HFF-Myc (cell line): ENCODE data around the gene SMAD3.

ENCODE experiments used
- DNase-seq: peaks from one replicate; pipeline ENCODE4 v3.0.0-alpha.2; 2011; ENCODE audit warnings: low read depth; ENCODE audit errors: extremely low read depth
- H3K4me3 ChIP-seq: replicated peaks from 2 replicates; pipeline ENCODE4 v1.5.1; 2011; ENCODE audit warnings: low read depth, mild to moderate bottlenecking, control low read depth, low read length
- TF ChIP-seq, protein P1 (sequence below): IDR thresholded peaks from 2 replicates; pipeline ENCODE4 v1.5.1; 2012; ENCODE audit warnings: mild to moderate bottlenecking, low read depth, low read length, control low read depth; ENCODE audit errors: missing control alignments

The SMAD3 gene

DNA sequence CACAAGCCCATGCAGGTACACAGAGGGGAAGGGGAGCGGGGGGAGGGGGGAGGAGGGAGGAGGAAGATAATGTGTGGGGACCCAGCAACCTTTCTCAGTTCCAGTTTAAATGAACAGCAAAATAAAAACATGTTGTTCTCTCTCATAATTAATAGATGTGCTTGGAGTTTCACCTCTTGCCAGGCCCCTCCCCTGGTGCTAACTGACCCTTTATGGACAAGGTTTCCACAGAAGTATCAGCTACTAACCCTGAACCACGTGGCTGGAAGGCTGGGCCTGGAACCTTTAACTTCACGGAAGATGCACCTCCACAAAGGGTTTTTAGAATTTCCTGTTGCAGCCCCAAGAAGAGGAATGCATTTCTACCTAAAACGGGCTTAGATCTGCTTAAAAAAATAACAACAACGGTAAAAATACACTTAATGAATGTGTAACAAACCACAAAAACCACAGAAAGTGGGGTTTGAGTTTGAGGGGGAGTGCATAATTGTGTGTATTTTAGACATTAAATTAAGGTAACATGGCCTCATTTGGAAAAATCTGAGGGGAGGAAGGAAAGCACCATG, 14.8 kb upstream of the SMAD3 start:
- H3K4me3 ChIP-seq = no peak overlapping the region
- DNase-seq = no peak
- TF ChIP-seq, protein P1, sequence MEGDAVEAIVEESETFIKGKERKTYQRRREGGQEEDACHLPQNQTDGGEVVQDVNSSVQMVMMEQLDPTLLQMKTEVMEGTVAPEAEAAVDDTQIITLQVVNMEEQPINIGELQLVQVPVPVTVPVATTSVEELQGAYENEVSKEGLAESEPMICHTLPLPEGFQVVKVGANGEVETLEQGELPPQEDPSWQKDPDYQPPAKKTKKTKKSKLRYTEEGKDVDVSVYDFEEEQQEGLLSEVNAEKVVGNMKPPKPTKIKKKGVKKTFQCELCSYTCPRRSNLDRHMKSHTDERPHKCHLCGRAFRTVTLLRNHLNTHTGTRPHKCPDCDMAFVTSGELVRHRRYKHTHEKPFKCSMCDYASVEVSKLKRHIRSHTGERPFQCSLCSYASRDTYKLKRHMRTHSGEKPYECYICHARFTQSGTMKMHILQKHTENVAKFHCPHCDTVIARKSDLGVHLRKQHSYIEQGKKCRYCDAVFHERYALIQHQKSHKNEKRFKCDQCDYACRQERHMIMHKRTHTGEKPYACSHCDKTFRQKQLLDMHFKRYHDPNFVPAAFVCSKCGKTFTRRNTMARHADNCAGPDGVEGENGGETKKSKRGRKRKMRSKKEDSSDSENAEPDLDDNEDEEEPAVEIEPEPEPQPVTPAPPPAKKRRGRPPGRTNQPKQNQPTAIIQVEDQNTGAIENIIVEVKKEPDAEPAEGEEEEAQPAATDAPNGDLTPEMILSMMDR = no peak

DNA sequence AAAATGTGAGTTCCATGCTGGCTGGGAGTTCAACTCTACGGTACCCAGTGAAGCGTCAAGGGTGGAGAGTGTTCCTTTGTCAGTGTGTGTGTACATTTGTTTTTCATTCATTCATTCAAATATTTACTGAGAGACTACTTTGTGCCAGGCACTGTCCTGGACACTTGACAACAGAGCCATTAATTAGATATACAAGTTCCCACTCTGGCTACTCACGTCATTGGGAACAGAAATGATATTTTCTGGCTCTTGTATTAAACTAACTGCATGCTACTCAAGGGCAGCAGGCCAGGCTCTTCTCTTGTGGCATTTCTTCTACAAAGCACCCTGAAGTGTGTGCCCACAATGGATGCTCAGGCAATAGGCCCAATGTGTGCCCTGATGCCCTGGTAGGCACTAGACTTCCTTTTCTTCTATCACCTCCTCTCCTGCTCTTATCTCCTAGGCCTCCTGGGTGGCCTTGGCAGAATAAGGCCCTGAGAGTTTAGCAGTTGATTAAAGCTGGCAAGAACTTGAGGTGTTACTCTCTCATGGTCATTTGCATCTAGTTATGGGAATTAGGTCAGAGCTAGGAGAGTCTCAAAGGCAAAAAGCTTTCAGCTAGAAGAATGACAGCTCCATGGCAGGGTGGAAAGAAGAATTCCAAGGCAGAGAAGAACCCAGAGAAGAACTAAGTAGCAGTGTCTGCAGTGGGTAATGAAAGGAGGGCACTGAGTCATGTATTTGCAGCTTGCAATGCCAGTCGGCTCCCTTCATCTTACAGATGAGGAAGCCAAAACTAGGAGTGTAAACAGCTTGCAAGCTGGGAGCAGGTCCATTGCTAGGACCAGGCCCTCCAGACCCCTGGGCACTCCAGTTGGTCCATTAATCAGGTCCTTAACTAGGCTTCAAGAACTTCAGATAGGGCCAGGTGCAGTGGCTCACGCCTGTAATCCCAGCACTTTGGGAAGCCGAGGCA, 14.0 kb upstream of the SMAD3 start:
- TF ChIP-seq, protein P1 = no peak
- no peak for DNase-seq
- no peak overlapping the region for H3K4me3 ChIP-seq

DNA sequence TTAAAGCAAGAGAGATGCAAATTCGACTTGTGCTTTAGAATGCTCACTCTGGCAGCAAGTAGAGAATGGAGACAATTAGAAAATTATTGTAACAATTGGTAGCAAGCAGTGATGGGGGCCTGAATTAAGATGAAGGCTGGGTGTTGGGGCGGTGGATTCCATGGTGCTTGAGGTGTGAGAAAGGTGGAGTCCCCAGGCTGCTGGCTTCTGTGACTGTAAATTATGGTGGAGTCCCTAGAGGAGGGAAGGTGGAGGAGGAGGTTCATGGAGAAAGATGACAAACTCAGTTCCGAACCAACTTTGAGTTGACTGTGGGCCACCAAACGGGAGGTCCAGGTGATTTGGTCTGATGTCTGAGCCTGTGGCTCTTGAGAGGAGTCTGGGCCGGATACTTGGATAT, 10.7 kb upstream of the SMAD3 start:
- H3K4me3 ChIP-seq = no peak overlapping the region
- TF ChIP-seq, protein P1 = no peak
- no peak for DNase-seq

DNA sequence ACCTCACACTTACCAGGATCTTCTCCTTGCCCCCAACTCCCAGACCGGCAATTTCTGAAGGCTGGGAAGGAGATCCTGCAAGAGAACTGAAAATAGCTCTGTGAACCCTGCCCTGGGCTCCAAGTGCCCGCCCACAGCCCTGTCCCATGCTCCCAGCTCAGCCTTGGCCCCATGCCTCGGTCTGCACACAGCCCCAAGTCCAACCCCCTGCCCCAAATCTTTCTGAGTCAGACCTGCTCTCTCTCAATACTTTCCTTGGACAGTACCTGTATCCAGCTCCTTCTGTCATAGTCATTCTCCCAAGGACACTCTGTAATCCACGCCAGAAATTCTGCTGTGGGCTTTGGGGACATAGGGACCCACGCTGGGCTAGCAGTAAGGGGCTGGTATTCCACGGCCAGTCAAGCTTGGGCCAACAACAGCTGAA, 6.3 kb upstream of the SMAD3 start:
- no peak overlapping the region for H3K4me3 ChIP-seq
- DNase-seq = no peak
- TF ChIP-seq, protein P1 = no peak

DNA sequence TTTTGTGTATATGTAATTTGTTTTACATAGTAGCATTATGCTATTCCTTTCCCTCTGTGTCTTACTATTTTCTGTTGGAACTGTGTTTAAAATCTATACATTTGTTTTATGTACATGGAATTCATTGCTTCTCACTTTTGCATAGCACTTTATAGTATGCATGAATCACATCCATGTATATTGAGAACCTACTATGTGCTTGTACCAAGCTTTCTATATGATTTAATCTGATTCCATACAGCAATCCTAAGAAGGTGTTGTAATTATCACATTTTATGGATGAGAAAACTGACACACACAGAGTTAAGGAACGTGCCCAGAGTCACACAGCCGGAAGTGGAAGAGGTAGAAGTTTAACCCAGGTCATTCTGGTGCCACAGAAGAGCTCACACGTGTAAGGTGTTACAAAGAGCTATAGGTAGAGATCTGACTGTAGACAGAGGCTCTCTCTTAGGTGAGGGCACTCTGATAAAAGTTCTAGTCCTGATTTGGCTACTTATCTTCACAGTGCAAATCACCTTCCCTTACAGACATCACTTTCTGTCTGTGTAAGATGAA, 3.5 kb upstream of the SMAD3 start:
- no peak overlapping the region for H3K4me3 ChIP-seq
- DNase-seq = no peak
- TF ChIP-seq, protein P1 = no peak

DNA sequence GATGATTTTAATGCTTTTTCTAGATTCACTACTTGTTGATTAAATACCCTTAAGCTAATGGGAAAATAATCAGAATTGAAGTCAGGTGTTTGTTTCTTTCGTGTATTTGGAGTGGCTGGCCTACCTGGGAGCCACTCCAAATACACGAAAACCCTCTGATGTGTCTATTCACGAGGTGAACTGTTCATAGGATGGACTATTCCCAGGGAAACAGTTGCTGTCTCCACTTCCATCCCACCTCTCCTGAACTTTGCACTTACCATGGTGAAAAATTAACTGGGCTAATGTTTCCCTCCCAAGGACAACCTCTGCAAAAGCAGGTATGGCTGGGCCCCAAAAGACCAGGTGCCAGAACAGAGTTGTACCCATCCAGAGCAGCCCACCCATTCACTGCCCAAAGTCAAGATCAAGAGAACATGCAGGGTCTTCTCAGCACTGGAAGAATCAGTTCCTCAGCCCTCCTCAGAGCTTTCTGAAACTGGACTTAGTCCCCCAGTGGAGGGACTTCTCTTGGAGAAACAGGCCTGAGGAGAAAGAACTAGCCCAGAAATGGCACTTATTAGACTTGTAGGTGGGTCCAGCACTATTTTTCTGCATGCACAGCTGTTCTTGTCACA, 2.9 kb upstream of the SMAD3 start:
- TF ChIP-seq, protein P1 = no peak
- no peak for DNase-seq
- H3K4me3 ChIP-seq = no peak overlapping the region
